Stimulated activated naive CD4-positive, alpha-beta T cell (primary cell): ENCODE data around the gene KCTD5.
"Not testable (repeated sequence)": the region's sequence is repeated elsewhere in the genome, so short reads cannot be mapped to it uniquely, and the experiment has no call there.

Source experiments
- DNase-seq, 6 experiments: peaks; one replicate each; lab custom pipeline; 2025; lab: John Stamatoyannopoulos, UW

KCTD5 gene

GRCh38 chr16:2673066-2673999 is 9.0 kb upstream of the KCTD5 start:
- DNase-seq, result peak; percentile 89 to 96 (median 93)

GRCh38 chr16:2675021-2675420 is 7.3 kb upstream of the KCTD5 start:
- no peak for DNase-seq

GRCh38 chr16:2675714-2676113 is 6.6 kb upstream of the KCTD5 start:
- DNase-seq, result no peak

- not testable (repeated sequence) for DNase-seq
Observed at GRCh38 chr16:2676937-2677336, 5.4 kb upstream of the KCTD5 start.

- not testable (repeated sequence) for DNase-seq
Observed at GRCh38 chr16:2678206-2678965, 3.9 kb upstream of the KCTD5 start.

GRCh38 chr16:2679902-2680301 is 2.4 kb upstream of the KCTD5 start:
- not testable (repeated sequence) for DNase-seq

GRCh38 chr16:2680360-2680759 is 2.0 kb upstream of the KCTD5 start:
- DNase-seq, result not testable (repeated sequence)

GRCh38 chr16:2683041-2683440 is 718 bp downstream of the KCTD5 start:
- not testable (repeated sequence) for DNase-seq

GRCh38 chr16:2686075-2686474 is 3.8 kb downstream of the KCTD5 start:
- not testable (repeated sequence) for DNase-seq

GRCh38 chr16:2686912-2687507 is 4.7 kb downstream of the KCTD5 start:
- no peak for DNase-seq

GRCh38 chr16:2687531-2688308 is 5.4 kb downstream of the KCTD5 start:
- no peak for DNase-seq

GRCh38 chr16:2689422-2689821 is 7.1 kb downstream of the KCTD5 start:
- not testable (repeated sequence) for DNase-seq

GRCh38 chr16:2689968-2690801 is 7.9 kb downstream of the KCTD5 start:
- DNase-seq, result no peak

GRCh38 chr16:2690852-2691251 is 8.5 kb downstream of the KCTD5 start:
- no peak for DNase-seq

GRCh38 chr16:2691491-2692248 is 9.3 kb downstream of the KCTD5 start:
- DNase-seq, result no peak

GRCh38 chr16:2692251-2692947 is 10.1 kb downstream of the KCTD5 start:
- no peak for DNase-seq

- no peak for DNase-seq
Observed at GRCh38 chr16:2692948-2693651, 10.8 kb downstream of the KCTD5 start.

- DNase-seq, result not testable (repeated sequence)
Observed at GRCh38 chr16:2696601-2697250, 14.4 kb downstream of the KCTD5 start.
